Karpas-422 (cell line): Measurements from ENCODE around the gene MAPRE3. TPM values are rescaled to one million over a fixed set of nuclear protein-coding genes. Genes with fewer than 3 reads are reported as not detected.

Source experiments
- DNase-seq: peaks from one replicate; pipeline ENCODE4 v3.0.0-alpha.2; 2015
- H2AFZ ChIP-seq: fragments of 200-600 bp; sonication (generic); 2 replicates; pipeline ENCODE4 v1.6.1; 2014; ENCODE audit warnings: antibody characterized with exemption, low read length, mixed read lengths
- H3K27ac ChIP-seq: fragments of 200-600 bp; sonication (generic); 2 replicates; pipeline ENCODE4 v1.5.1; 2014; ENCODE audit warnings: mild to moderate bottlenecking, low read length, moderate library complexity
- H3K27me3 ChIP-seq: fragments of 200-600 bp; sonication (generic); 2 replicates; pipeline ENCODE4 v1.6.1; 2014; ENCODE audit warnings: low read length, mixed read lengths
- H3K36me3 ChIP-seq: fragments of 200-600 bp; sonication (generic); 2 replicates; pipeline ENCODE4 v1.6.1; 2014; ENCODE audit warnings: low read length, mixed read lengths; ENCODE audit not compliant: insufficient read depth
- H3K4me1 ChIP-seq: fragments of 200-600 bp; sonication (generic); 2 replicates; pipeline ENCODE4 v1.6.1; 2014; ENCODE audit warnings: mild to moderate bottlenecking, low read length, mixed read lengths
- H3K4me2 ChIP-seq: fragments of 200-600 bp; sonication (generic); 2 replicates; pipeline ENCODE4 v1.6.1; 2014; ENCODE audit warnings: low read length, low read depth, mild to moderate bottlenecking; ENCODE audit not compliant: poor library complexity, severe bottlenecking
- H3K4me3 ChIP-seq: fragments of 200-600 bp; sonication (generic); 2 replicates; pipeline ENCODE4 v1.5.1; 2014; ENCODE audit warnings: mild to moderate bottlenecking, antibody characterized with exemption, low read length, mixed read lengths
- H3K79me2 ChIP-seq: fragments of 200-600 bp; sonication (generic); 2 replicates; pipeline ENCODE4 v1.6.1; 2014; ENCODE audit warnings: mild to moderate bottlenecking, low read length, mixed read lengths
- H3K9ac ChIP-seq: fragments of 200-600 bp; sonication (generic); 2 replicates; pipeline ENCODE4 v1.6.0; 2014; ENCODE audit warnings: low read length
- H3K9me2 ChIP-seq: fragments of 200-600 bp; sonication (generic), shearing (Covaris generic); replicated peaks from 2 replicates; pipeline ENCODE4 v1.6.0; 2014; ENCODE audit warnings: mild to moderate bottlenecking, low read length, moderate library complexity; ENCODE audit not compliant: insufficient read depth
- H3K9me3 ChIP-seq: fragments of 300-700, 200-600 bp; sonication (generic); 2 replicates; pipeline ENCODE4 v1.6.1; 2014; ENCODE audit warnings: low read length, mixed read lengths
- H4K20me1 ChIP-seq: fragments of 200-600 bp; sonication (generic); 2 replicates; pipeline ENCODE4 v1.6.1; 2014; ENCODE audit warnings: mild to moderate bottlenecking, antibody characterized with exemption, low read length, low read depth; ENCODE audit not compliant: insufficient read depth
- total RNA-seq: library from RNA; depleted of rRNA; stranded (reverse); fragments of >200 nt; shearing (Covaris generic); gene quantifications from 2 replicates; pipeline ENCODE4 v1.2.3, GENCODE V29; 2014; ENCODE audit warnings: low replicate concordance

The MAPRE3 gene
- total RNA-seq, 1 experiment from 2014 or later, result 0.30 TPM

DNA sequence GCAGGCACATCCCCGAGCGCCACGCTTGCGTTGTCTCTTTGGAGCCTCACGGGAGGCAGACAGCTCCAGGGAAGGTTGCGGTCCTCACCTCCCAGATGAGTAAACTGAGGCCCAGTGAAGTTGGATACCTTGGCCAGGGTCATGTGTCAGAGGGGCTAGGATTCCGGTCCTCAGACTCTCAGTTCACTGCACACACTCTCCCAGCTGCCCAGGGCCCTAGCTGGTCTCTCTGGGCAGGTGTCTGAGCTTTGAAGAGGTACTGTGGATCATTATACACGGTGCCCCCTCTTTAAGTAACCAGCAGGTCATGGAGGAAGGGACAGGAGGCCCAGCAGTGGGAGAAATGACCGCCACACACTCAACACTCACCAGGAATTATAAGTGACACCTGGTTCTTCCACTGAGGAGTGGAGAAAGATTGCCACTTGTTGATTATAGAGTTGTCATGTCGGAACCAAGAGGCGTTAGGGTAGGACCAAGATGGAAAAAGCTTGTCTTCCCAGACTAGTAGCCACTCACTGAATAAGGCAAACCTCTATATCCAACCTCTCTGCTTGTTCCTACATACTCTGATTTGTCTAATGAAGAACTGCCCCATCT, 62.9 kb downstream of the MAPRE3 start:
- Histone ChIP-seq H3K4me2 (peak overlapping the region; percentile 94), H3K4me1 (peaks cover 17% of the 10 kb centered on the region), H3K79me2 (peaks cover 27% of the 10 kb centered on the region), H4K20me1 (no peaks in the 10 kb centered on the region), H3K27ac (no peak overlapping the region), H3K27me3 (no peaks in the 10 kb centered on the region), H3K36me3 (peaks cover 24% of the 10 kb centered on the region; the same call in 1 of the 2 replicates), H3K9ac (peak overlapping the region; percentile 92), H2AFZ (0 out of 2 replicates have a peak overlapping the region, but pooled peaks have one; percentile 96), H3K4me3 (peak overlapping the region; percentile 85), H3K9me2 (no peaks in the 10 kb centered on the region), H3K9me3 (no peaks in the 10 kb centered on the region)
- no peak for DNase-seq

DNA sequence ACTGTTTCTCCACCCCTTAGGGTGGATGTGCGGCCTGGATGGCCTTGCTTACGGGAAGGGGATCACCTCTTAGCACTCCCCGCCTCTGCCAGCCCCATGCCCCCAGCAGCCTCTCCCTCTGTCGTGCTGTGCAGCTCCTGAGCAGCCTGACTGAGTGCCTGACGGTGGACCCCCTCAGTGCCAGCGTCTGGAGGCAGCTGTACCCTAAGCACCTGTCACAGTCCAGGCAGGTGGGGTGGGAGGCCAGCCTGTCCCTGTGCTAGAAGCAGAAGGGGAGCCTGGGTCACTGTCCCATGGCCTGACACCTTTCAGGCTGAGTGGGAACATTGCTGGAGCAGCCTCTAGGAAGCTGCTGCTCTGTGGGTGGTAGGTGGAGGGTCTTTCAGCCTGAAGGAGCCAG, 67.6 kb downstream of the MAPRE3 start:
- H3K4me2 ChIP-seq, result no peak overlapping the region
- H3K36me3 ChIP-seq, result peaks cover 34% of the 10 kb centered on the region; the same call in 1 of the 2 replicates
- peaks cover 22% of the 10 kb centered on the region for H3K79me2 ChIP-seq
- H3K27me3 ChIP-seq, result no peaks in the 10 kb centered on the region
- H2AFZ ChIP-seq, result no peak overlapping the region
- no peak for DNase-seq
- no peaks in the 10 kb centered on the region for H4K20me1 ChIP-seq
- H3K4me3 ChIP-seq, result no peak overlapping the region
- H3K27ac ChIP-seq, result no peak overlapping the region
- no peak overlapping the region for H3K9ac ChIP-seq
- no peaks in the 10 kb centered on the region for H3K9me3 ChIP-seq
- H3K9me2 ChIP-seq, result no peaks in the 10 kb centered on the region
- H3K4me1 ChIP-seq, result peaks cover 47% of the 10 kb centered on the region

DNA sequence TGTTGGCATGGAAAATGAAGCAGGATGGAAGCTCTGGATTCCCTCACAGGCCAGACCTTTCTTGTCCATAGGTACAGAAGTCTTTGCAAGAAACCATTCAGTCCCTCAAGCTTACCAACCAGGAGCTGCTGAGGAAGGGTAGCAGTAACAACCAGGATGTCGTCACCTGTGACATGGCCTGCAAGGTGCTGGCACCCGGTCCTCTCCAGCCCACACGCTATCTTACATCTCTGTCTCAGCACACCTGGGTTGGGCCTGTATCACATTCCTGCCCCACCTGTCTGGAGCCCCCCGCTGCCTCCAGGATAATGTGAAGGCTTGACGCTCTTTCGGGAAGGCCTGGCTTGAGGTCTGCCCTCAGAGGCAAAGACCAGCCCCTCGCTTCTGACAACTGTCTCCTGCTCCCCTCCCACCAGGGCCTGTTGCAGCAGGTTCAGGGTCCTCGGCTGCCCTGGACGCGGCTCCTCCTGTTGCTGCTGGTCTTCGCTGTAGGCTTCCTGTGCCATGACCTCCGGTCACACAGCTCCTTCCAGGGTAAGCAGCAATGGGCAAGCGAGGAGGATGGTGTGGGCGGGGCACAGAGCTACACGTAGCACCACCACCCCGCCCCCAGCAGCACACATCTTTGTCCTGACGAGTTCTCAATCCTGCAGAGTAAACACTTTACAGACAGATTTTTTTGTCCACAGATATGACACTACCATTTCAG, 68.3 kb downstream of the MAPRE3 start:
- H3K9me3 ChIP-seq, result no peaks in the 10 kb centered on the region
- no peaks in the 10 kb centered on the region for H4K20me1 ChIP-seq
- no peak overlapping the region for H3K4me2 ChIP-seq
- no peak overlapping the region for H2AFZ ChIP-seq
- H3K9ac ChIP-seq, result no peak overlapping the region
- H3K79me2 ChIP-seq, result peaks cover 14% of the 10 kb centered on the region
- DNase-seq, result no peak
- no peaks in the 10 kb centered on the region for H3K9me2 ChIP-seq
- no peak overlapping the region for H3K4me3 ChIP-seq
- H3K4me1 ChIP-seq, result peaks cover 44% of the 10 kb centered on the region
- H3K27me3 ChIP-seq, result no peaks in the 10 kb centered on the region
- H3K36me3 ChIP-seq, result peaks cover 35% of the 10 kb centered on the region; the same call in 1 of the 2 replicates
- no peak overlapping the region for H3K27ac ChIP-seq

DNA sequence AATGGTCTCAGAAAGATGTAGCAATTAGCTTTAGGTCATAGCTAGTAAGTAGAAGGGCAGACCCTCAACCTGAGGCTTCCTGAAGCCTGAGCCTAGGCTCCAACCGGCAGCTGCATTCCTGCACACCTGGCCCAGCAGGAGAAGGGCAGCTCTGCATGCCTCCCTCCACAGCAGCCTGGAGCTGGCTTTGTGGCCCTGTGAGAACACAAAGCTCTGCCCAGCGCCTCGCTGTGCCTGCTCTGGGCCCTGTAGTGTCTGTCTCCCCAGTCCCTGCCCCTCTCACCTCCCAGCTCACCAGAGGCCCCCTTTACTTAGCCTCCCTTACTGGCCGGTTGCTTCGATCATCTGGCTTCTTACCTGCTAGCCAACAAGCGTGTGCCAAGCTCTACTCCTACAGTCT, 69.0 kb downstream of the MAPRE3 start:
- DNase-seq, result no peak
- Histone ChIP-seq H3K9me3 (no peaks in the 10 kb centered on the region), H3K4me1 (peaks cover 37% of the 10 kb centered on the region), H3K36me3 (peaks cover 35% of the 10 kb centered on the region; the same call in 1 of the 2 replicates), H4K20me1 (no peaks in the 10 kb centered on the region), H3K4me3 (no peak overlapping the region), H2AFZ (no peak overlapping the region), H3K9me2 (no peaks in the 10 kb centered on the region), H3K9ac (no peak overlapping the region), H3K27me3 (no peaks in the 10 kb centered on the region), H3K79me2 (peaks cover 8% of the 10 kb centered on the region), H3K27ac (no peak overlapping the region), H3K4me2 (no peak overlapping the region)

DNA sequence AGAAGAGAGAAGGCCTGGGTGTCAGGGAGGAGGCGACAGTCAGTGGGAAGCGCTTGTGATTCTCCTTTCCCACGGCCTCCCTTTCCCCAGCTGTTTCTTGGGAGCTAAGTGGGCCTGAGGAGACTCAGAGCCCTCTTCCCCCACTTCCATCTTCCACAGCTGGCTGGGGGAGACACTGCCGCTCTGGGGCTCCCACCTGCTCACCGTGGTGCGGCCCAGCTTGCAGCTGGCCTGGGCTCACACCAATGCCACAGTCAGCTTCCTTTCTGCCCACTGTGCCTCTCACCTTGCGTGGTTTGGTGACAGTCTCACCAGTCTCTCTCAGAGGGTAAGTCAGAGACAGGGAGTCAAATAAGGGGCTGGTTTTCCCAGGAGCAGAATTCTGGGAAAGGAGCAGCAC, 69.4 kb downstream of the MAPRE3 start:
- Histone ChIP-seq H3K9me2 (no peaks in the 10 kb centered on the region), H3K4me2 (no peak overlapping the region), H3K36me3 (peaks cover 35% of the 10 kb centered on the region; the same call in 1 of the 2 replicates), H3K27me3 (no peaks in the 10 kb centered on the region), H3K4me3 (no peak overlapping the region), H2AFZ (no peak overlapping the region), H3K79me2 (peaks cover 5% of the 10 kb centered on the region), H3K27ac (no peak overlapping the region), H3K9ac (no peak overlapping the region), H4K20me1 (no peaks in the 10 kb centered on the region), H3K4me1 (peaks cover 37% of the 10 kb centered on the region), H3K9me3 (no peaks in the 10 kb centered on the region)
- DNase-seq, result no peak

DNA sequence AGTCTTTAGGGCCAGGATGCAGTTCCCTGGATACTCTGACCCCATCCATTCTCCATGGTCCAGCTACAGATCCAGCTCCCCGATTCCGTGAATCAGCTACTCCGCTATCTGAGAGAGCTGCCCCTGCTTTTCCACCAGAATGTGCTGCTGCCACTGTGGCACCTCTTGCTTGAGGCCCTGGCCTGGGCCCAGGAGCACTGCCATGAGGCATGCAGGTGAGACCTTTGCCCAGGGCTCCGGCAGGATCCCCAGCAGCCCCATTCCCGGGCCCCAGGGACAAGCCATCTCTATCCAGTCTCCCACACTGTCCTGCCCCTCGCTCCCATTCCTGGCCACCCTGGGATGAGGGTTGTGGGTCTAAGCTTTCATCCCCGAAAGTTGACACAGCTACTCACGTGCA, 69.8 kb downstream of the MAPRE3 start:
- H3K4me1 ChIP-seq, result peaks cover 39% of the 10 kb centered on the region
- no peaks in the 10 kb centered on the region for H3K9me2 ChIP-seq
- H3K27ac ChIP-seq, result peak overlapping the region; percentile 86
- no peak overlapping the region for H3K4me3 ChIP-seq
- peak overlapping the region; percentile 41; the same call in 1 of the 2 replicates for H3K9ac ChIP-seq
- no peaks in the 10 kb centered on the region for H3K27me3 ChIP-seq
- peaks cover 1% of the 10 kb centered on the region for H3K79me2 ChIP-seq
- H2AFZ ChIP-seq, result no peak overlapping the region
- H3K36me3 ChIP-seq, result peaks cover 35% of the 10 kb centered on the region; the same call in 1 of the 2 replicates
- no peaks in the 10 kb centered on the region for H4K20me1 ChIP-seq
- no peak for DNase-seq
- no peaks in the 10 kb centered on the region for H3K9me3 ChIP-seq
- peak overlapping the region; percentile 55 for H3K4me2 ChIP-seq

DNA sequence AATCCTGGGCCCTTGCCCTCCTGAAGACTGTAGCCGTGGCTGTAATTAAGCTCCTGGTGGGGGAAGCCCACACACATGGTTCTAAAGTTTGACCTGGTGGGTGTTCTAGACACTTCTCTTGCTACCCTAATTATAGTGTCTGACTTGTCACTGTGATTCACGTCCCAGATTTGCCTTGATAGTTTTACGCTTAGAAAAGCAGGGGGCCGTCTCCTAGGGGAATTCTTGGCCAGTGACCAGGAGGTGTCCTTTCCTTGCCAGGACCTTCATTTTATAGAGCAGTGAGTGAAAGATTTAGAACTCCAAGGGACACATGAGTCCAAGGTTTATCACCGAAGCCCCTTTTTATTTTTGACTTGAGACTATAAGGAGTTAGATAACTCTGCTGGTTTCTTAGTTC, 71.3 kb downstream of the MAPRE3 start:
- no peaks in the 10 kb centered on the region for H3K9me2 ChIP-seq
- H3K36me3 ChIP-seq, result peaks cover 22% of the 10 kb centered on the region; the same call in 1 of the 2 replicates
- H2AFZ ChIP-seq, result no peak overlapping the region
- peaks cover 45% of the 10 kb centered on the region for H3K4me1 ChIP-seq
- H3K4me2 ChIP-seq, result peak overlapping the region; percentile 55
- H3K27me3 ChIP-seq, result no peaks in the 10 kb centered on the region
- no peaks in the 10 kb centered on the region for H3K79me2 ChIP-seq
- H3K4me3 ChIP-seq, result peak overlapping the region; percentile 1; the same call in 1 of the 2 replicates
- peak overlapping the region; percentile 86 for H3K27ac ChIP-seq
- H3K9ac ChIP-seq, result peak overlapping the region; percentile 41
- H4K20me1 ChIP-seq, result no peaks in the 10 kb centered on the region
- DNase-seq, result peak; percentile 59
- H3K9me3 ChIP-seq, result no peaks in the 10 kb centered on the region

DNA sequence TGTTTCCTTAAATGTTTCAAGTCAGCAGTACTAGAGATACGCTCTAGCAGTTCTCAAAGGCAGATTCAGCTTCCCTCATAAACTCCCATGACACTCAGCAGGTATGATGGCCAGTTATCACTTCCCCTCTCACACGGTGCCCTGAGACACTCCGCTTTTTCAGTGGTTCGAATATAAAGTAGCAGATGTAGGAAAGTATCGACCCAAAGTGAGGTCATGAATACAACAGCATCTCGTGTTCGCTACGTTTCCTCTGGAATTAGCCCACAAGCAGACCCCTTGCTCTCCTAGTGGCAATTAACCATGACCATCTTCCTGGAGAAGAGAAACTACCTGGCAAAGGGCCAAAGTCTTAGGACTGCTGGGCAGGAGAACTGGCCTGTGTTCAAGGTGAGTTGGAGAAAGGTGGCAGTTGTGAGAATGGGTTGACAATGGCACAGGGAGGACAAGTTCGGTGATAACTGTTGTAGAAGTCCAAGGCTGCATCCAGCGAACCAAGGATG, 71.8 kb downstream of the MAPRE3 start:
- H4K20me1 ChIP-seq, result no peaks in the 10 kb centered on the region
- DNase-seq, result peak; percentile 80
- H3K36me3 ChIP-seq, result peaks cover 18% of the 10 kb centered on the region; the same call in 1 of the 2 replicates
- H3K27me3 ChIP-seq, result no peaks in the 10 kb centered on the region
- peak overlapping the region; percentile 55 for H3K4me2 ChIP-seq
- H3K9ac ChIP-seq, result no peak overlapping the region; the same call in 1 of the 2 replicates
- H3K27ac ChIP-seq, result peak overlapping the region; percentile 86
- no peaks in the 10 kb centered on the region for H3K9me3 ChIP-seq
- no peaks in the 10 kb centered on the region for H3K79me2 ChIP-seq
- peaks cover 45% of the 10 kb centered on the region for H3K4me1 ChIP-seq
- H3K4me3 ChIP-seq, result 0 out of 2 replicates have a peak overlapping the region, but pooled peaks have one; percentile 1
- no peak overlapping the region for H2AFZ ChIP-seq
- H3K9me2 ChIP-seq, result no peaks in the 10 kb centered on the region
